Measurements from ENCODE around the gene SH3BP2.

The SH3BP2 gene

GRCh38 chr4:2818351-2818939 lies 25.6 kb downstream of the SH3BP2 start:
- H3K27me3 ChIP-seq (ENCODE audit: control insufficient read depth in 1 of 2, insufficient read depth in 2 of 2, low read length in 2 of 2), result peaks cover 0 to 5% of the 10 kb centered on the region in 2 donors
- peak overlapping the region in 1 of 2 donors; percentile 47 for H3K4me3 ChIP-seq (ENCODE audit: low read depth in 1 of 2, low read length in 2 of 2)
- no peaks in the 10 kb centered on the region for H3K36me3 ChIP-seq (ENCODE audit: insufficient read depth, low read length)
- no peaks in the 10 kb centered on the region for H3K9me3 ChIP-seq (ENCODE audit: low read length)
- peak overlapping the region; percentile 34 for H3K27ac ChIP-seq (ENCODE audit: low read depth, low read length)
- no peak overlapping the region for H3K9ac ChIP-seq (ENCODE audit: low read length)
- H3K4me1 ChIP-seq (ENCODE audit: insufficient read depth, low read length), result peaks cover 5% of the 10 kb centered on the region

DNA sequence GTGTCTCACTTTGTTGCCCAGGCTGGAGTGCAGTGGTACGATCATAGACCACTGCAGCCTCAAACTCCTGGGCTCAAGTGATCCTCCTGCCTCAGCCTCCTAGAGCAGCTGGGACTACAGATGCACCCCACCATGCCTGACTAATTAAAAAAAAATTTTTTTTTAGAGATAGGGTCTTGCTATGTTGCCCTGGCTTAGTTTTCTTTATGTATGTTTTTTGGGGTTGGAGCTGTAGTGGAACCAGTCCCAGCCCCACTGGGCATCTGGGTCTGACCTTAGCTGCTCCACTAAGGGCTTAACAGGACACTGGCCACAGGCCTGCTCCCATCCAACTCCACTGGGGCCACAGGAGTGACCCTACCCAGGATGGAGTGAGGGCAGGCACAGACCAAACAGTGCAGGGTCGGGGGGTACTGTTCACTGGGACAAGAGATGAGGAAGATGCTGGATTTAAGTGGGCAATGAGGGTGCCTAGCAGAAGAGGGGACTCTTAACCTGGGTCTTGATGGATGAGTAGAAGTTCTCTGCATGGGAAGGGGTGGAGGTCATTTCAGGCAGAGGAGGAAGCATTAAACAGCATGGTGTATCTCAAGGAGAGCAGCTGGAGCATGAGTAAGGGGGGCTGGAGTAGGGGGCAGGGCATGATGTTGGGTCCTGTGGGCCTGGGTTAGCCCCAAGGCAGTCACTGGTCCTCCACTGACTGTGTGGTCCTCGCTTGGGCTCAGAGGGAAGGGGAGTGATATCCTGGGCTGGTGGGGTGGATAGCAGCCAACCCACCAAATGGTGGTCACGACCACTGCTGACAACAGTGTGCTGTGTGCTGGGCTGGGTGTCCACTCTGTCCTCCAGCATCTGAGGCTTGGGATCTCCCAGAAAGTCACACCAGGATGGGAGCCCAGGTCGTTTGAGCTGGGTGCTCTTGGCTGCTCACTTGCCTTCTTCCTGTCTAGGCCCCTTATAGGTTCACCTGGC lies 26.6 kb downstream of the SH3BP2 start:
- no peaks in the 10 kb centered on the region for H3K9me3 ChIP-seq (ENCODE audit: low read length)
- H3K4me3 ChIP-seq (ENCODE audit: low read depth in 1 of 2, low read length in 2 of 2), result no peak overlapping the region
- no peak overlapping the region for H3K9ac ChIP-seq (ENCODE audit: low read length)
- no peaks in the 10 kb centered on the region for H3K36me3 ChIP-seq (ENCODE audit: insufficient read depth, low read length)
- H3K27ac ChIP-seq (ENCODE audit: low read depth, low read length), result no peak overlapping the region
- H3K4me1 ChIP-seq (ENCODE audit: insufficient read depth, low read length), result peaks cover 5% of the 10 kb centered on the region
- peaks cover 0 to 5% of the 10 kb centered on the region in 2 donors for H3K27me3 ChIP-seq (ENCODE audit: control insufficient read depth in 1 of 2, insufficient read depth in 2 of 2, low read length in 2 of 2)

DNA sequence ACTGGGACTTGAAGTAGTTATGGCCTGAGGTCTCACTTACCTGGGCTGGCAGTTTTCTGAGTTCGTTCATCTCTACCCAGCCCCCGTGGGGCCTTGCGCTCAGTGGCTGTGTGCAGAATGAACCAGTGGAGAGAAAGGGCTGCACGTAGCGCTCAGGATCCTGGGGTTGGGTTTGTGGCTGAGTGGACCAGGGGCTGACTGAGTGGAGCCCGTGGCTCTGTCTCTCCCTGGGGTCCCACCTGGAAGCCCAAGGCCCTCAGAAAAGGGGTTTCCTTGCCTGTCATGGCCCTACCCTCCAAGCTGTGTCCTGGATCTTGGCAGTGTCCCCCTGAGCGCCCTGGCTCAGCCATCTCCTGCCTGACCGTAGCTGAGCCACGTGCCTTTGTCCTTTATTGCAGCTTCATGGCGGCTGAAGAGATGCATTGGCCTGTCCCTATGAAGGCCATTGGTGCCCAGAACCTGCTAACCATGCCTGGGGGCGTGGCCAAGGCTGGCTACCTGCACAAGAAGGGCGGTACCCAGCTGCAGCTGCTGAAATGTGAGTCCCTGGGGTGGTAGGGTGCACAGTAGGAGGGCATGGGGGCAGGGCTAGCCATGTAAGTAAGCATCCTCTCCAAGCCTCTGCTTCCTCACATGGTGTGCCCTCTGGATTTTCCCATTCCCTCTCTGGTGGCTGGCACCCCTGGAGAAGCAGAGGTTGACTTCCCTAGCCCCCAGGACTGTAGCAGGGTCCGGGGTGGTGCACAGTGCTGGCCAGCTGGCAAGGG lies 27.5 kb downstream of the SH3BP2 start:
- H3K27ac ChIP-seq (ENCODE audit: low read depth, low read length), result no peak overlapping the region
- no peak overlapping the region for H3K4me3 ChIP-seq (ENCODE audit: low read depth in 1 of 2, low read length in 2 of 2)
- H3K27me3 ChIP-seq (ENCODE audit: control insufficient read depth in 1 of 2, insufficient read depth in 2 of 2, low read length in 2 of 2), result peaks cover 0 to 5% of the 10 kb centered on the region in 2 donors
- H3K4me1 ChIP-seq (ENCODE audit: insufficient read depth, low read length), result peaks cover 5% of the 10 kb centered on the region
- no peaks in the 10 kb centered on the region for H3K36me3 ChIP-seq (ENCODE audit: insufficient read depth, low read length)
- H3K9me3 ChIP-seq (ENCODE audit: low read length), result no peaks in the 10 kb centered on the region
- no peak overlapping the region for H3K9ac ChIP-seq (ENCODE audit: low read length)

DNA sequence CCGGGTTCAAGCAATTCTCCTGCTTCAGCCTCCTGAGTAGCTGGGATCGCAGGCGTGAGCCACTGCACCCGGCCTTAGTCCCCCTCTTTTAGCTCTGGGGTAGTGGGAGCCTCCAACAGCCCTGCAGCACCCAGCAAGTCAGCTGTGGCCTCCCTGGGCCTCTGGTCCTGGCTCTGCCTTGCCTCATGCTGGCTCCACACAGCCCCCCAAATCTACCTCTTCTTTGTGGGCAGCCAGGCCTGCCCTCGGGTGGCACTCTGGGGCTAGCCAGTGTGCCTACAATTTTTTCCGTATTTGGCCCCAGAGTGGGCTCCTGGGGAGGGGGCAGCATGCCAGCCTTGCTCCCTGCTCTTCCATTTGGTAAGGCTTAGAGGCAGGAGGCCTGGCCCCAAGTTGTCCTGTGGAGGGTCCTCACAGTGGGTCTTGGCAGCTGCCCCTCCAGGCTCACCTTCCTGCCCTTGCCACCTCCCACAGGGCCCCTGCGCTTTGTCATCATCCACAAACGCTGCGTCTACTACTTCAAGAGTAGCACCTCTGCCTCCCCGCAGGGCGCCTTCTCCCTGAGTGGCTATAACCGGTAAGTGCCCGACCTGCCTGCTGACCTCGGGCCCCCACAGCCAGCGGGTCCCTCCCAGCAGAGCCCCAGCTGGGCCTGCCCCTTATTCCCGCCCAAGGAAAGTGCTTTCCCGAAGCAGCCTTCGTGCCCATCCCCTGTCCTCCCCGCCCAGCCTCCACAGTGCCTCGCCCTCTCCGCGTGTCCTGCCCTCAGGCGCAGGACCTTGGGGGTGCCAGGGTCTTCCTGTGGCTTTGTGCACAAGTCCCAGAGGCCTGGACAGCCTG lies 29.8 kb downstream of the SH3BP2 start:
- Histone ChIP-seq H3K9me3 (ENCODE audit: low read length) (no peaks in the 10 kb centered on the region), H3K4me3 (ENCODE audit: low read depth in 1 of 2, low read length in 2 of 2) (no peak overlapping the region), H3K4me1 (ENCODE audit: insufficient read depth, low read length) (no peaks in the 10 kb centered on the region), H3K36me3 (ENCODE audit: insufficient read depth, low read length) (no peaks in the 10 kb centered on the region), H3K9ac (ENCODE audit: low read length) (no peak overlapping the region), H3K27me3 (ENCODE audit: control insufficient read depth in 1 of 2, insufficient read depth in 2 of 2, low read length in 2 of 2) (peaks cover 0 to under 1% of the 10 kb centered on the region in 2 donors), H3K27ac (ENCODE audit: low read depth, low read length) (no peak overlapping the region)

DNA sequence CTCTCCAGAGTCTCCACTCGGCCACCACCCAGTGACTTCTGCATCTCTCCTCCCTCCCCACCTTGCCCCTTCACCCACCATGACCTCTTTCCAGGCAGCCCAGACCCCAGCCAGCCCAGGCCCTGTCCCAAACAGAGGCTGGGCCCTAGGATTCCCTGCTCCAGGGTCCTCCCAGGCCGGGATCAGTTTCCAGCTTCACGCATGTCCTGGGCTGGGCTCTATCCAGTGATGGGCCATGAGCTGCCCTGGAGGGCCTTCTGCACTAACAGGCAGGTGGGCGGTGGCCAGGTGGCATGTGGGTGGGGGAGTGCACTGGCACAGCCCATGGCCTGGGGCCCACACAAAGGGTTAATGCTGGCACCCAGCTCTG lies 30.4 kb downstream of the SH3BP2 start:
- no peaks in the 10 kb centered on the region for H3K9me3 ChIP-seq (ENCODE audit: low read length)
- H3K4me3 ChIP-seq (ENCODE audit: low read depth in 1 of 2, low read length in 2 of 2), result no peak overlapping the region
- no peaks in the 10 kb centered on the region for H3K4me1 ChIP-seq (ENCODE audit: insufficient read depth, low read length)
- no peaks in the 10 kb centered on the region for H3K27me3 ChIP-seq (ENCODE audit: control insufficient read depth in 1 of 2, insufficient read depth in 2 of 2, low read length in 2 of 2)
- H3K27ac ChIP-seq (ENCODE audit: low read depth, low read length), result no peak overlapping the region
- H3K36me3 ChIP-seq (ENCODE audit: insufficient read depth, low read length), result no peaks in the 10 kb centered on the region
- H3K9ac ChIP-seq (ENCODE audit: low read length), result no peak overlapping the region

DNA sequence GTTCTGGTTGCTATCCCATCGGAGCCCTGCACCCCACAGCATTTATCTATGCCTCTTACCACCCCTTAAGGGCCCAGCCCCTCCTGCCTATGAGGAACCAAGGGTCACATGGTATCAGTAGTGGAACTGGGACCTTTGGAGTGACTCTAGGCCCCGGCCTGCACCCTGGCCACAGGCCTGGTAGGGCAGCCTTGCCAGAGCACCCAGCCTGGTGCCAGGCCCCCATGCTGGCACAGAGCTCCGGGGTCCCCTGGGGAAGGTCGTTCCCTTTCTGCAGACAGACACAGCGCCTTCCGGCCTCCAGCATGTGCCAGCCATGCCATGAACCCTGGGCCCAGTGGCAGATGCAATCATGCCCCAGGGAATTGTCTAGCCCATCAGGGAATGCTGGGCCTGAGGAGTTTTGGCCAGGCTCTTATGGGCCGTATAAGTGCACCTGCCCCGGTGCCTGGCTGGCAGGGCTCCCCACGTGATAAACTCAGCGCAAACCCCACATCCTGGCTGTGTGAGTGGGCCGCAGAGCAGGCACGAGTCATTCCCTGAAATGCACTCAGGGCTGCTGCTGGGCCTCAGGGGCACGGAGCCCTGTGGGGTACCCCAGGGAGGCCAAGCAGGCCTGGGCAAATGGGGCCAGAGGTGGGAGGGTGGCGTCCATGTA lies 30.9 kb downstream of the SH3BP2 start:
- no peak overlapping the region for H3K9ac ChIP-seq (ENCODE audit: low read length)
- H3K4me3 ChIP-seq (ENCODE audit: low read depth in 1 of 2, low read length in 2 of 2), result no peak overlapping the region
- H3K27me3 ChIP-seq (ENCODE audit: control insufficient read depth in 1 of 2, insufficient read depth in 2 of 2, low read length in 2 of 2), result no peaks in the 10 kb centered on the region
- no peaks in the 10 kb centered on the region for H3K4me1 ChIP-seq (ENCODE audit: insufficient read depth, low read length)
- H3K9me3 ChIP-seq (ENCODE audit: low read length), result no peaks in the 10 kb centered on the region
- H3K27ac ChIP-seq (ENCODE audit: low read depth, low read length), result no peak overlapping the region
- no peaks in the 10 kb centered on the region for H3K36me3 ChIP-seq (ENCODE audit: insufficient read depth, low read length)

- Histone ChIP-seq H3K4me3 (ENCODE audit: low read depth in 1 of 2, low read length in 2 of 2) (no peak overlapping the region), H3K4me1 (ENCODE audit: insufficient read depth, low read length) (no peaks in the 10 kb centered on the region), H3K36me3 (ENCODE audit: insufficient read depth, low read length) (no peaks in the 10 kb centered on the region), H3K27me3 (ENCODE audit: control insufficient read depth in 1 of 2, insufficient read depth in 2 of 2, low read length in 2 of 2) (no peaks in the 10 kb centered on the region), H3K27ac (ENCODE audit: low read depth, low read length) (no peak overlapping the region), H3K9me3 (ENCODE audit: low read length) (no peaks in the 10 kb centered on the region), H3K9ac (ENCODE audit: low read length) (no peak overlapping the region)
These were observed 31.5 kb downstream of the SH3BP2 start for GRCh38 chr4:2824329-2824835.

- H3K9me3 ChIP-seq (ENCODE audit: low read length), result no peaks in the 10 kb centered on the region
- no peaks in the 10 kb centered on the region for H3K4me1 ChIP-seq (ENCODE audit: insufficient read depth, low read length)
- H3K36me3 ChIP-seq (ENCODE audit: insufficient read depth, low read length), result no peaks in the 10 kb centered on the region
- H3K27me3 ChIP-seq (ENCODE audit: control insufficient read depth in 1 of 2, insufficient read depth in 2 of 2, low read length in 2 of 2), result no peaks in the 10 kb centered on the region
- no peak overlapping the region for H3K4me3 ChIP-seq (ENCODE audit: low read depth in 1 of 2, low read length in 2 of 2)
- H3K27ac ChIP-seq (ENCODE audit: low read depth, low read length), result no peak overlapping the region
- H3K9ac ChIP-seq (ENCODE audit: low read length), result no peak overlapping the region
These were observed 32.0 kb downstream of the SH3BP2 start for GRCh38 chr4:2824836-2825381.

GRCh38 chr4:2825740-2826139 lies 32.9 kb downstream of the SH3BP2 start:
- no peak overlapping the region for H3K9ac ChIP-seq (ENCODE audit: low read length)
- H3K9me3 ChIP-seq (ENCODE audit: low read length), result no peaks in the 10 kb centered on the region
- no peaks in the 10 kb centered on the region for H3K36me3 ChIP-seq (ENCODE audit: insufficient read depth, low read length)
- H3K27ac ChIP-seq (ENCODE audit: low read depth, low read length), result no peak overlapping the region
- H3K27me3 ChIP-seq (ENCODE audit: control insufficient read depth in 1 of 2, insufficient read depth in 2 of 2, low read length in 2 of 2), result no peaks in the 10 kb centered on the region
- H3K4me1 ChIP-seq (ENCODE audit: insufficient read depth, low read length), result no peaks in the 10 kb centered on the region
- H3K4me3 ChIP-seq (ENCODE audit: low read depth in 1 of 2, low read length in 2 of 2), result no peak overlapping the region
